HuH-7 (cell line): Measurements from ENCODE around the gene FHL3.
A peak's percentile ranks its signal among the peaks of the same experiment; 100 is the strongest.

Experiments used
- DNase-seq: peaks from one replicate; pipeline ENCODE4 v3.0.0; 2011; ENCODE audit warnings: low spot score

The FHL3 gene

GRCh38 chr1:38005195-38006007 lies at the start of gene FHL3:
TSS of gene FHL3 (minus strand) at chr1:38005514. CDS start at chr1:37999412, 6,102 bp downstream.
- peak; percentile 84 for DNase-seq

- DNase-seq = no peak
Measured at GRCh38 chr1:38053416-38054091, 48.2 kb upstream of the FHL3 start.

- no peak for DNase-seq
Measured at GRCh38 chr1:38052750-38053415, 47.6 kb upstream of the FHL3 start.

GRCh38 chr1:38051079-38051543 lies 45.8 kb upstream of the FHL3 start:
- no peak for DNase-seq

GRCh38 chr1:38050397-38051078 lies 45.2 kb upstream of the FHL3 start:
- no peak for DNase-seq

GRCh38 chr1:38047603-38048141 lies 42.4 kb upstream of the FHL3 start:
- no peak for DNase-seq

GRCh38 chr1:38046884-38047602 lies 41.7 kb upstream of the FHL3 start:
- DNase-seq = peak; percentile 83

- DNase-seq = no peak
Measured at GRCh38 chr1:38046333-38046883, 41.1 kb upstream of the FHL3 start, which contains the start of gene POU3F1. TSS of gene POU3F1 (minus strand) at chr1:38046793. CDS start at chr1:38046743, 50 bp downstream.

- no peak for DNase-seq
Measured at GRCh38 chr1:38045401-38046332, 40.4 kb upstream of the FHL3 start.

- no peak for DNase-seq
Measured at GRCh38 chr1:38044221-38045215, 39.2 kb upstream of the FHL3 start.

- DNase-seq = no peak
Measured at GRCh38 chr1:38043036-38043747, 37.9 kb upstream of the FHL3 start.

- no peak for DNase-seq
Measured at GRCh38 chr1:38041936-38042834, 36.9 kb upstream of the FHL3 start.

- no peak for DNase-seq
Measured at GRCh38 chr1:38039331-38040088, 34.2 kb upstream of the FHL3 start.

GRCh38 chr1:38038861-38039260 lies 33.5 kb upstream of the FHL3 start:
- no peak for DNase-seq

GRCh38 chr1:38037221-38037939 lies 32.1 kb upstream of the FHL3 start:
- DNase-seq = peak; percentile 63
